Ovary (tissue), 9 donors: Measurements from ENCODE around the gene ADARB2. TPM values are rescaled to one million over a fixed set of nuclear protein-coding genes. Genes with fewer than 3 reads are reported as not detected.

Experiments
- DNase-seq, 5 donors: peaks; one replicate each; pipeline ENCODE4 v3.0.0-alpha.2; 2019 to 2020
- H3K27ac ChIP-seq, 2 donors: fragments of 200-600 bp; one replicate each; pipeline versions ENCODE4 v1.5.1 to v1.8.0; 2019 to 2022
- H3K27me3 ChIP-seq: fragments of 200-600 bp; one replicate; pipeline ENCODE4 v1.8.0; 2022
- H3K36me3 ChIP-seq: fragments of 200-600 bp; sonication (generic); one replicate; pipeline ENCODE4 v1.5.1; 2019
- H3K4me1 ChIP-seq: one replicate; pipeline ENCODE4 v1.8.1; 2013; ENCODE audit warnings: mild to moderate bottlenecking, moderate library complexity; ENCODE audit not compliant: insufficient read depth
- H3K4me3 ChIP-seq: fragments of 200-600 bp; sonication (generic); one replicate; pipeline ENCODE4 v1.5.1; 2017
- H3K9me3 ChIP-seq, 2 donors: fragments of 200-600 bp in 1 of 2; sonication (generic) in 1 of 2; one replicate each; pipeline versions ENCODE4 v1.5.1 to v1.8.1; 2013 to 2019; ENCODE audit warnings: mild to moderate bottlenecking in 1 of 2, moderate library complexity in 1 of 2
- EP300 ChIP-seq: sonication (generic); formaldehyde crosslinking; IDR thresholded peaks from one replicate; pipeline ENCODE4 v1.6.1; 2017; ENCODE audit warnings: antibody characterized with exemption
- POLR2A ChIP-seq: fragments of 450-650 bp; IDR thresholded peaks from one replicate; pipeline ENCODE4 v1.6.1; 2017; ENCODE audit warnings: antibody characterized with exemption, mild to moderate bottlenecking, moderate library complexity
- WGBS, 3 donors: extraction: QIAGEN DNeasy Blood & Tissue Kit in 1 of 3; methylation state at CpG; one replicate each; pipeline versions ENCODE4 v1.1.5 to v1.1.7; 2013 to 2017; 5-methylcytosine and 5-hydroxymethylcytosine counted together
- intact Hi-C, 4 donors: fragments of 100-400 bp; cut with DNase I; formaldehyde crosslinking; loops; one replicate each; pipeline versions ENCODE4 v1.11.0 to v1.15.1; 2022 to 2023
- polyA plus RNA-seq, 2 donors: library from polyadenylated mRNA; stranded (reverse); fragments of 200-250 nt in 1 of 2; fragments of 350-450 nt in 1 of 2; fragmentation: Illumina TruSeq in 1 of 2; extraction: RNeasy Lipid Tissue Mini Kit (QIAGEN cat#74804) in 1 of 2; gene quantifications; one replicate each; pipeline ENCODE4 v1.2.3, GENCODE V29; 2013 to 2014
- total RNA-seq, 7 donors: library from RNA; depleted of rRNA in 2 of 7; stranded (reverse); fragments of >200 nt in 2 of 7; fragmentation: NEBNext Ultra II Directional in 3 of 7; extraction: Animal tissue kit (Norgen Biotek cat#: 25700) in 3 of 7; gene quantifications; one replicate each; pipeline versions ENCODE4 v1.1.0 to v1.2.4, GENCODE V29; 2016 to 2023
- TF ChIP-seq, protein P1 (sequence below), 3 donors: fragments of 450-650 bp in 2 of 3; fragments of 200-600 bp in 1 of 3; IDR thresholded peaks; one replicate each; pipeline versions ENCODE4 v1.5.1 to v1.8.0; 2016 to 2022; ENCODE audit warnings: antibody characterized with exemption in 3 of 3, mild to moderate bottlenecking in 1 of 3
- donor health status: DM: no; HTN: no; CAD: no; lungs with moderate emphysema.
- donor health status: DM: no; HTN: no; CAD: no.
- donor health status: Bipolar disorder and iron deficiency.
- donor health status: DM: yes; HTN: yes; CAD: no.
- donor health status: DM: no; HTN: no; CAD: no.
- donor health status: DM: yes; HTN: yes; CAD: no.

ADARB2 gene
- total and polyA plus RNA-seq, 9 donors = 0.12 to 2.0 (median 0.36) TPM; not detected in 2

DNA sequence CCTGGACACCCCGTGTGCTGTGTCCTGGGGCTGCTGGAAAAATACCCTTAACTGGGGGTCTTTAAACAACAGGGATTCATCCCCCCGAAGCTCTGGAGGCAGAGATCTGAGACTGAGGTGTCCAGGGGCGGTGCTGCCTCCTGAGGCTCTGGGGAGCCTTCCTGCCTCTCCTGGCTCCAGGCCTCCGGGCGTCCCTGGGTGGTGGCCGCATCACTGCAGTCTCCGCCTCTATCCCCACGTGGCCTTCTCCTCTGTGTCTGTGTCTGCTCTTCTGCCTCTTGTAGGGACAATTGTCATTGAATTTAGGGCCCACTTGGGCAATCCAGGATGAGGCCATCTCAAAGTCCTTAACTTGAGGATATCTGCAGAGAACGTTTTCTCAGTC is 464.6 kb downstream of the ADARB2 start:
- H3K4me1 ChIP-seq = no peaks in the 10 kb centered on the region
- intact Hi-C loops = no loop called here
- H3K27ac ChIP-seq = no peak overlapping the region
- no peak for DNase-seq
- no peak overlapping the region for H3K4me3 ChIP-seq
- H3K36me3 ChIP-seq = no peaks in the 10 kb centered on the region
- TF ChIP-seq POLR2A = no peak
- TF ChIP-seq, protein P1, sequence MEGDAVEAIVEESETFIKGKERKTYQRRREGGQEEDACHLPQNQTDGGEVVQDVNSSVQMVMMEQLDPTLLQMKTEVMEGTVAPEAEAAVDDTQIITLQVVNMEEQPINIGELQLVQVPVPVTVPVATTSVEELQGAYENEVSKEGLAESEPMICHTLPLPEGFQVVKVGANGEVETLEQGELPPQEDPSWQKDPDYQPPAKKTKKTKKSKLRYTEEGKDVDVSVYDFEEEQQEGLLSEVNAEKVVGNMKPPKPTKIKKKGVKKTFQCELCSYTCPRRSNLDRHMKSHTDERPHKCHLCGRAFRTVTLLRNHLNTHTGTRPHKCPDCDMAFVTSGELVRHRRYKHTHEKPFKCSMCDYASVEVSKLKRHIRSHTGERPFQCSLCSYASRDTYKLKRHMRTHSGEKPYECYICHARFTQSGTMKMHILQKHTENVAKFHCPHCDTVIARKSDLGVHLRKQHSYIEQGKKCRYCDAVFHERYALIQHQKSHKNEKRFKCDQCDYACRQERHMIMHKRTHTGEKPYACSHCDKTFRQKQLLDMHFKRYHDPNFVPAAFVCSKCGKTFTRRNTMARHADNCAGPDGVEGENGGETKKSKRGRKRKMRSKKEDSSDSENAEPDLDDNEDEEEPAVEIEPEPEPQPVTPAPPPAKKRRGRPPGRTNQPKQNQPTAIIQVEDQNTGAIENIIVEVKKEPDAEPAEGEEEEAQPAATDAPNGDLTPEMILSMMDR (IDR thresholded peaks at IDR 0.05) = no peak
- no peak for TF ChIP-seq EP300
- no peaks in the 10 kb centered on the region for H3K27me3 ChIP-seq
- WGBS, 3 donors = 81 to 86% (median 83%) methylated on average over 9 of the region's 9 CpGs
- no peaks in the 10 kb centered on the region for H3K9me3 ChIP-seq

DNA sequence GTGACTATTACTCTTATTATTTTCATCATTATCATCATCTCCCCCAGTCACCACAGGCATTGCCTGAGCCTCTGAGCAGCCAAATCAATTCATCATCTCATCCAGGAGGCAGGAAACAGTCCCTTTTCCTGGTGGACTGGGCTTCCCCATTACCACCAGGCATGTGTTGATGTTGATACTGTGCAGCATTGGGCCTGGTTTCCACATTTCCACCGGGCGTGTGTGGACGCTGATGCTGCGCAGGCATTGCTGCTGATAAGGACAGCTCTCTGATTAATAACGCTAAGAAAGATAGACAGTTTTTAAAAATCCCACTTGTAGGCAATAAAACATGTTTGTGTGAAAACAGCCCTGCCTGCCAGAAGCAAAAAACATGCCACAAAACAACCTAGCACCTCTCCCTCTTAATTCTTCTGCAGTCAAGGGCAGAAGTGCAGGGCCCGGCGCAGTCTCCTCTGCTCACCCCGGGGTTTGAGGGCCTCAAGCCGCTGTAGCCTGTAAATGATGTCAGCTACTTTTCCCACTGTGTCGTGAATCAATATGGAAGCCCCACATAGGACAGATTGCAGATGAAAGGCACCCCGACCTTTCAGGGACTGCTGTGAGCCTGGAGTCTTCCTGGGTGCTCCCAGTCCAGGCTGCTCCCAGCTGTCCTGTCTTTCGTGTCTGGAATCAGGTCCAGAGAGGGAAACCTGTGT is 465.1 kb downstream of the ADARB2 start:
- no peaks in the 10 kb centered on the region for H3K9me3 ChIP-seq
- no peaks in the 10 kb centered on the region for H3K36me3 ChIP-seq
- WGBS, 3 donors = 60 to 62% (median 61%) methylated on average over 12 of the region's 12 CpGs
- H3K27ac ChIP-seq = no peak overlapping the region
- no peaks in the 10 kb centered on the region for H3K4me1 ChIP-seq
- H3K27me3 ChIP-seq = no peaks in the 10 kb centered on the region
- intact Hi-C loops = no loop called here
- no peak for TF ChIP-seq POLR2A
- no peak for TF ChIP-seq EP300
- no peak for DNase-seq
- H3K4me3 ChIP-seq = no peak overlapping the region

DNA sequence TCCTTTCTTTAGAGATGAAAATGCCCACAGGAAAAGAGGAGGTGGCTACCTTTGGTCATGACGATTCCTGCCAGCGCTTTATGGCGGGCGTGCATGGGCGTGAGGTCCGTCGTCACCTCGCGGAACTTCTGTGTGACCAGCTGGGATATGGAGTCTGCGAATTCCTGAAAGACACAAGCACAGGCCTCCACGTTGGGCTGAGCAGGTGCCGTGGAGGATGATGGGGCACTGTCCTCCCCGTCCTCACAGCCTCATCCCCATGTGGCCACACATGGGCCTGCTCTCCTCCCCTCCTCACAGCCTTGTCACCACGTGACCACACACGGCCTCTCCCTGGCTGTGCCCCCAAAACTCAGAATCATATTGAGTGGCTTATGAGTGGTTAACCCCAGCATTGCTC is 466.4 kb downstream of the ADARB2 start:
- Histone ChIP-seq H3K9me3 (no peaks in the 10 kb centered on the region), H3K4me3 (no peak overlapping the region), H3K36me3 (no peaks in the 10 kb centered on the region), H3K4me1 (no peaks in the 10 kb centered on the region), H3K27ac (no peak overlapping the region), H3K27me3 (no peaks in the 10 kb centered on the region)
- TF ChIP-seq, protein P1 (IDR thresholded peaks at IDR 0.05) = no peak
- TF ChIP-seq POLR2A (no peak), EP300 (no peak)
- WGBS, 3 donors = 91 to 94% (median 94%) methylated on average over 15 of the region's 15 CpGs
- intact Hi-C loops = no loop called here
- DNase-seq = no peak

DNA sequence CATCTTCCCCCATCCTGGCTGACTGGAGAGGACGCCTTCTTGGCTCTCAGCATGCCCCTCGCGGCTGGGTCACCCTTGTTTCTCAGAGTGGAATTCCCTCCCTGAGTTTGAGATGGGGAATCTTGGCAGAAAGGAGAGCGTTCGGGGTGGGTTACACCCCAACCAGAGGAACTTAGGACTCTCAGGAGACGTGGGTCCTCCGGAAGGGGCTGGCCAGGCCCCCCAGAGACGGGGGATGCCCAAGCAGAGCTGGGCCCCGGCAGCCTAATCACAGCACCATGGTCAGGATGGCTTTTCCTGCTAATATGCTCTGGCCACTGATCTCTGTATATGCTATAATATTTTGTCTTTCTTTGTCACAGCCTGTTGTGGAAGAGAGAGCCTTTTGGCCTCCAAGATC is 466.8 kb downstream of the ADARB2 start:
- Histone ChIP-seq H3K36me3 (no peaks in the 10 kb centered on the region), H3K27me3 (no peaks in the 10 kb centered on the region), H3K9me3 (no peaks in the 10 kb centered on the region), H3K27ac (no peak overlapping the region), H3K4me1 (no peaks in the 10 kb centered on the region), H3K4me3 (no peak overlapping the region)
- TF ChIP-seq EP300 (no peak), POLR2A (no peak)
- TF ChIP-seq, protein P1 (IDR thresholded peaks at IDR 0.05) = no peak
- DNase-seq = no peak
- intact Hi-C loops = no loop called here
- WGBS, 3 donors = 81 to 92% (median 88%) methylated on average over 9 of the region's 9 CpGs

DNA sequence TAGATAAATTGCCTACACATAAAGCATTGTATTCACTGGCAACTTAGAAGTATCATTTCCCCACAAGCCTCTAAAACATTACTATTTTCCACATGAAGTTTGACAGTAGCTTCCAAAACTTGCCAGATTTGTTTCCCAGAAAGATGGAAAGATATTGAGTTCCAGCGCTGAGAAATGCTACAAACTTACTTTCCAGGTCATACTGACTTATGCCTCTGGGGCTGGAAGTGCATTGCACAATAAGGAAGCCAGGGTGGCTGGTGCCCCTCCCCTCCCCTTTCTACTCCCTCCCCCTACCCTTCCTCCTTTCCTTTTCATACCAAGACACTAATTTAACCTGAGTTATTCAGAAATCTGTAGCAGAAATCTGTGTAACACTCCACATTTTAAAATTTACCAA is 468.5 kb downstream of the ADARB2 start:
- WGBS, 3 donors = 0 to 11% (median 2%) methylated on average over 1 of the region's 1 CpG

More for the DNA sequence above, 468.5 kb downstream of the ADARB2 start:
- Histone ChIP-seq H3K9me3 (no peaks in the 10 kb centered on the region), H3K27ac (no peak overlapping the region), H3K4me3 (no peak overlapping the region), H3K27me3 (no peaks in the 10 kb centered on the region), H3K36me3 (no peaks in the 10 kb centered on the region), H3K4me1 (no peaks in the 10 kb centered on the region)
- TF ChIP-seq, protein P1 (IDR thresholded peaks at IDR 0.05) = no peak
- TF ChIP-seq POLR2A = no peak
- no peak for TF ChIP-seq EP300
- intact Hi-C loops = no loop called here
- no peak for DNase-seq
